Measurements from ENCODE around the gene PEX1. TPM values are rescaled to one million over a fixed set of nuclear protein-coding genes. Genes with fewer than 3 reads are reported as not detected.
"Not testable (repeated sequence)": the region's sequence is repeated elsewhere in the genome, so short reads cannot be mapped to it uniquely, and the experiment has no call there.

The PEX1 gene
- total RNA-seq, 1 donor from 2014 or later: 21.8 TPM

DNA sequence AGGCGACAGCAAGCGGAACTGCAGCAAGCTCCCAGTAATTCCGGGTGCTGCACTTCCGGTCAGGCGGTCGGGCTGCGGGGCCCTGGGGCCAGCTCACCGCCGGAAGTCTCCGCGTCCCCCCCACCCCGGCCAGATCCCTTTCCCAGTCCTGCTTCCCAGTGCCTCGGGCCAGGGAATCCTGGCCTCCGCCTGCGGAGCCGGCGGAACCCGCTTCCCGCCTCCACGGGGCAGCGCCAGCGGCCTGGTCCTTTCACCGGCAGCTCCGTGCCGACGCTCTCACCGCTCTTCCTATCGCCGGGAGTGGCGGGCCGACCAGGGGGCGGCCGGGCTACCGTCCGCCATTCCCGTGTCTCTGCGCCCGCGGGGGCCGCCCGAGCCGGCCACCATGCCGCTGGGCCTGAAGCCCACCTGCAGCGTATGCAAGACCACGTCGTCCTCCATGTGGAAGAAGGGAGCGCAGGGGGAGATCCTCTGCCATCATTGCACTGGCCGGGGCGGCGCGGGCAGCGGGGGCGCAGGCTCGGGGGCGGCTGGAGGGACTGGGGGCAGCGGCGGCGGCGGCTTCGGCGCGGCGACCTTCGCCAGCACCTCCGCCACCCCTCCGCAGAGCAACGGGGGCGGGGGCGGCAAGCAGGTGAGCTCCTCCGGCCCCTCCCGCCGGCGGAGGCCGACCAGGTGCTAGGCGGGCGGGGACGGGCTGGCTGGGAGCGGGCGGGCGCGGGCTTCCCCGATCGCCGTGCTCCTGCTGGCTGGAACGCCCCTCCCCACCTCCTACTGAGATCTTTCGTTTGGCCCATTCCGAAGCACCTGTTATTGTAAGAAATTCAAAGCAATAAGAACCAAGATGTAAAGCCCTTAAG is 80.7 kb downstream of the PEX1 start, which contains the start of gene GATAD1:
Gene GATAD1, plus strand, starts transcription at position 138 of the 860 bp plus-strand sequence. Its CDS starts 248 bp downstream, at position 386.
- TF ChIP-seq, protein P1, sequence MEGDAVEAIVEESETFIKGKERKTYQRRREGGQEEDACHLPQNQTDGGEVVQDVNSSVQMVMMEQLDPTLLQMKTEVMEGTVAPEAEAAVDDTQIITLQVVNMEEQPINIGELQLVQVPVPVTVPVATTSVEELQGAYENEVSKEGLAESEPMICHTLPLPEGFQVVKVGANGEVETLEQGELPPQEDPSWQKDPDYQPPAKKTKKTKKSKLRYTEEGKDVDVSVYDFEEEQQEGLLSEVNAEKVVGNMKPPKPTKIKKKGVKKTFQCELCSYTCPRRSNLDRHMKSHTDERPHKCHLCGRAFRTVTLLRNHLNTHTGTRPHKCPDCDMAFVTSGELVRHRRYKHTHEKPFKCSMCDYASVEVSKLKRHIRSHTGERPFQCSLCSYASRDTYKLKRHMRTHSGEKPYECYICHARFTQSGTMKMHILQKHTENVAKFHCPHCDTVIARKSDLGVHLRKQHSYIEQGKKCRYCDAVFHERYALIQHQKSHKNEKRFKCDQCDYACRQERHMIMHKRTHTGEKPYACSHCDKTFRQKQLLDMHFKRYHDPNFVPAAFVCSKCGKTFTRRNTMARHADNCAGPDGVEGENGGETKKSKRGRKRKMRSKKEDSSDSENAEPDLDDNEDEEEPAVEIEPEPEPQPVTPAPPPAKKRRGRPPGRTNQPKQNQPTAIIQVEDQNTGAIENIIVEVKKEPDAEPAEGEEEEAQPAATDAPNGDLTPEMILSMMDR (IDR thresholded peaks at IDR 0.05): peak; percentile 61
- ATAC-seq (ENCODE audit: low read depth) (peak; percentile 85), DNase-seq (peak; percentile 74)
- intact Hi-C loops (cut with micrococcal nuclease): loop anchor here (1.0 to 5.0 kb wide), 15 partner anchors 23 to 1850 kb away; partner anchors contain the start of genes AKAP9, ANKIB1, CDK14 and CYP51A1
- peaks cover 8% of the 10 kb centered on the region for H3K4me1 Mint-ChIP-seq
- H3K27ac Mint-ChIP-seq: peak within 1 kb of the TSS; percentile 97
- POLR2A ChIA-PET: interaction anchor here (0.6 to 3.0 kb wide), 18 partner anchors 10 to 1825 kb away, joined by 3 to 41 read pairs (median 6); partner anchors contain the start of genes AKAP9, ANKIB1, CDK6 and CYP51A1
- CTCF ChIA-PET: interaction anchor here (0.7 to 3.5 kb wide), 12 partner anchors 13 to 1160 kb away, joined by 3 to 57 read pairs (median 4); partner anchors contain the start of genes ANKIB1, KRIT1, LRRD1 and PEX1
- H3K4me3 Mint-ChIP-seq: peak within 1 kb of the TSS; percentile 95
- H3K27me3 Mint-ChIP-seq: no peaks in the 10 kb centered on the region
- peaks cover 27% of the 10 kb centered on the region for H3K36me3 Mint-ChIP-seq (ENCODE audit: low read depth)
- H3K9me3 Mint-ChIP-seq: no peaks in the 10 kb centered on the region

DNA sequence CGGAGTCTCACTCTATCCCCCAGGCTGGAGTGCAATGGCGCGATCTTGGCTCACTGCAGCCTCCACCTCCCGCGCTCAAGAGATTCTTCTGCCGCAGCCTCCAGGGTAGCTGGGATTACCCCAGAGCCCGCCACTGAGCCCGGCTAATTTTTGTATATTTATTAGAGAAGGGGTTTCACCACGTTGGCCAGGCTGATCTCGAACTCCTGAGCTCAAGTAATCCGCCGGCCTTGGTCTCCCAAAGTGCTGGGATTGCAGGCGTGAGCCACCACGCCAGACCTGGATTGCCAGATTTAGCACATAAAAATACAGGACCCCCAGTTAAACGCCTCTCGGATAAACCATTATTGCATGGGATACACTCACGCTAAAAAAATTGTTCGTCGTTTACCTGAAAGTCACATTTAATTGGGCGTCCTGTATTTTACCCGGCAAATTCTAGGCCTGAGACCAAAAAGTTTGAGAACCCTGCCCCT is 81.4 kb downstream of the PEX1 start:
- Mint-ChIP-seq H3K4me1 (peaks cover 8% of the 10 kb centered on the region), H3K27ac (peak overlapping the region; percentile 88), H3K27me3 (no peaks in the 10 kb centered on the region), H3K4me3 (peak overlapping the region; percentile 95), H3K36me3 (ENCODE audit: low read depth) (peaks cover 21% of the 10 kb centered on the region), H3K9me3 (no peaks in the 10 kb centered on the region)
- ChIA-PET POLR2A (interaction anchor here (0.6 to 3.0 kb wide), 15 partner anchors 11 to 1740 kb away, joined by 3 to 41 read pairs (median 5); partner anchors contain the start of genes AKAP9, ANKIB1, CDK6 and CYP51A1), CTCF (interaction anchor here (0.7 to 3.5 kb wide), 12 partner anchors 14 to 1159 kb away, joined by 3 to 57 read pairs (median 4); partner anchors contain the start of genes ANKIB1, KRIT1, LRRD1 and PEX1)
- intact Hi-C loops (cut with micrococcal nuclease): loop anchor here (1.0 to 5.0 kb wide), 11 partner anchors 23 to 1850 kb away; partner anchors contain the start of genes AKAP9, ANKIB1, CDK14 and FAM133B
- TF ChIP-seq, protein P1 (IDR thresholded peaks at IDR 0.05): no peak
- peak; percentile 19 for DNase-seq
- no peak for ATAC-seq (ENCODE audit: low read depth)

DNA sequence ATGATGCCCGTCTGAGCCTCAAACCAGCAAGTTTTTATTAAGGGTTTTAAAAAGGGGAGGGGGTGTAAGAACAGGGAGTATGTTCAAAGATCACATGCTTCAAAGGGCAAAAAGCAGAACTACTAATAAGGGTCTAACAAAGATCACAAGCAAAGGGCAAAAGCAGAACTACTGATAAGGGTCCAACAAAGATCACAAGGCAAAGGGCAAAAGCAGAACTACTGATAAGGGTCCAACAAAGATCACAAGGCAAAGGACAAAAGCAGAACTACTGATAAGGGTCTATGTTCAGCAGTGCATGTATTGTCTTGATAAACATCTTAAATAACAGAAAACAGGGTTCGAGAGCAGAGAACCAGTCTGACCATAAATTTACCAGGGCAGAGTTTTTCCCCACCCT is 85.6 kb downstream of the PEX1 start:
- DNase-seq; POLR2A ChIA-PET; H3K27me3 Mint-ChIP-seq; intact Hi-C loops (cut with micrococcal nuclease); H3K4me1 Mint-ChIP-seq; H3K27ac Mint-ChIP-seq; H3K36me3 Mint-ChIP-seq (ENCODE audit: low read depth); H3K4me3 Mint-ChIP-seq; H3K9me3 Mint-ChIP-seq; CTCF ChIA-PET; ATAC-seq (ENCODE audit: low read depth): not testable (repeated sequence)

DNA sequence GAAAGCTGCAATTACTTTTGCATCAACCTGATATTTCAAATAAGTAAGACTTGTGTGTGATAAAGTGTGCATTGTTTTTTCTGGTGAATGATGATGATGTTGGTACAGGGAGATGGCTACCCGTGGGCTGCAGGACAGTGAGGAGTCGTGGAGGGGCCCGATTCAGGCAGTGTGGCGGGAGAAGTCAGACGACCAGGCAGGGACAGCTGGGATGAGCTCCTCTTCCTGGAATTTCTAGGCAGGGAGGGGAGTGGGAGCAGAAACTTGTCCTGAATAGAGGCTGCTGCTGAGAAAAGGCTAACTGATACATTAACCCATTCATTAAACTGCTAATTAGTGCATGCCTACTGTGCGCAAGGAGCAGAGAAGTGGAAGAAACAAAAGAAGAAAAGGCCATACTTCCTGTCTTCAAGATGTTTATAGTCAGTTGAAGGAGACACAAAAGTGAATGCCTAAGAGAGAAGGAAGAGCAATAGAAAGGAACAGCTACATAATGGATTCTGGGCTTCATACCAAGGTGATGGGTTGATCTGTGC is 90.3 kb downstream of the PEX1 start:
- POLR2A ChIA-PET: no interaction called here
- Mint-ChIP-seq H3K9me3 (no peaks in the 10 kb centered on the region), H3K27me3 (peaks cover 6% of the 10 kb centered on the region), H3K4me1 (no peaks in the 10 kb centered on the region), H3K27ac (no peak overlapping the region), H3K36me3 (ENCODE audit: low read depth) (no peaks in the 10 kb centered on the region), H3K4me3 (no peak overlapping the region)
- DNase-seq: no peak
- TF ChIP-seq, protein P1 (IDR thresholded peaks at IDR 0.05): no peak
- CTCF ChIA-PET: interaction anchor here (0.6 kb wide), 1 partner anchor 305 kb away, joined by 3 read pairs; no protein-coding TSS in a partner anchor
- intact Hi-C loops (cut with micrococcal nuclease): no loop called here
- ATAC-seq (ENCODE audit: low read depth): no peak

Other genes with a start within 250 kb of the PEX1 start
- gene GATAD1, start 81.0 kb downstream of the PEX1 start, total RNA-seq: 30.6 and 36.2 TPM in 2 replicates
- not detected in 2 replicates for gene ERVW-1, start 50.6 kb downstream of the PEX1 start, total RNA-seq
- gene RBM48, start 275 bp upstream of the PEX1 start, total RNA-seq: 21.6 and 24.3 TPM in 2 replicates
- gene FAM133B, start 61.9 kb upstream of the PEX1 start, total RNA-seq: 41.9 and 48.2 TPM in 2 replicates

Measured in activated B cell treated with CpG ODN at 0.5 μM for 24 hours (primary cell).